Measurements from ENCODE around the gene STRIP2. TPM values are rescaled to one million over a fixed set of nuclear protein-coding genes. Genes with fewer than 3 reads are reported as not detected.
"Not testable (repeated sequence)": the region's sequence is repeated elsewhere in the genome, so short reads cannot be mapped to it uniquely, and the experiment has no call there.

Gene STRIP2
- total and polyA plus RNA-seq, 7 experiments from 2014 or later = 0.14 to 21.4 (median 0.27) TPM; not detected in 3

GRCh38 chr7:129448608-129449007, 14.4 kb downstream of the STRIP2 start:
- CTCF ChIA-PET = interaction anchor here (1.2 kb wide), 1 partner anchor 78 kb away, joined by 3 read pairs; no protein-coding TSS in a partner anchor
- POLR2A ChIA-PET = not testable (repeated sequence)

GRCh38 chr7:129450295-129450694, 16.1 kb downstream of the STRIP2 start:
- no peak overlapping the region for H3K4me3 Mint-ChIP-seq
- no peaks in the 10 kb centered on the region for H3K4me1 Mint-ChIP-seq
- peaks cover 7 to 39% (median 9%) of the 10 kb centered on the region in 5 donors for H3K36me3 Mint-ChIP-seq
- H3K27me3 ChIP-seq (ENCODE audit: control insufficient read depth in 2 of 2, insufficient read depth in 2 of 2, low read length in 2 of 2) = no peaks in the 10 kb centered on the region
- H3K4me1 ChIP-seq (ENCODE audit: control insufficient read depth in 2 of 2, insufficient read depth in 2 of 2, low read length in 2 of 2) = no peaks in the 10 kb centered on the region
- ATAC-seq (no peak), DNase-seq (no peak)
- no peaks in the 10 kb centered on the region for H3K36me3 ChIP-seq (ENCODE audit: control insufficient read depth in 2 of 3, insufficient read depth in 3 of 3, low read length in 3 of 3)
- H3K27ac Mint-ChIP-seq = no peak overlapping the region
- no peaks in the 10 kb centered on the region for H3K27me3 Mint-ChIP-seq
- no peak overlapping the region for H3K4me3 ChIP-seq (ENCODE audit: low read length)
- ChIA-PET POLR2A (no interaction called here), CTCF (interaction anchor here (0.9 to 1.1 kb wide), 2 partner anchors 10 to 153 kb away, joined by 3 read pairs; no protein-coding TSS in a partner anchor)
- H3K9me3 ChIP-seq (ENCODE audit: control insufficient read depth in 2 of 3, low read length in 3 of 3) = no peaks in the 10 kb centered on the region
- no peak overlapping the region for H3K27ac ChIP-seq (ENCODE audit: low read depth, low read length)
- intact Hi-C loops (cut with micrococcal nuclease) = no loop called here
- H3K9me3 Mint-ChIP-seq = peaks cover 0 to 12% (median 7%) of the 10 kb centered on the region in 11 donors

More at GRCh38 chr7:129448608-129449007, 14.4 kb downstream of the STRIP2 start:
- ATAC-seq; H3K27ac Mint-ChIP-seq; H3K4me3 Mint-ChIP-seq; H3K27ac ChIP-seq (ENCODE audit: low read depth, low read length); intact Hi-C loops (cut with micrococcal nuclease); H3K4me1 ChIP-seq (ENCODE audit: control insufficient read depth in 2 of 2, insufficient read depth in 2 of 2, low read length in 2 of 2); H3K27me3 ChIP-seq (ENCODE audit: control insufficient read depth in 2 of 2, insufficient read depth in 2 of 2, low read length in 2 of 2); H3K9me3 ChIP-seq (ENCODE audit: control insufficient read depth in 2 of 3, low read length in 3 of 3); H3K27me3 Mint-ChIP-seq; DNase-seq; H3K4me1 Mint-ChIP-seq; H3K4me3 ChIP-seq (ENCODE audit: low read length); H3K36me3 ChIP-seq (ENCODE audit: control insufficient read depth in 2 of 3, insufficient read depth in 3 of 3, low read length in 3 of 3): not testable (repeated sequence)
- Mint-ChIP-seq H3K36me3 (peaks cover 7 to 49% (median 9%) of the 10 kb centered on the region in 5 donors), H3K9me3 (peaks cover 0 to 12% (median 7%) of the 10 kb centered on the region in 11 donors)

GRCh38 chr7:129452589-129453231, 18.5 kb downstream of the STRIP2 start:
- Histone ChIP-seq H3K36me3 (ENCODE audit: control insufficient read depth in 2 of 3, insufficient read depth in 3 of 3, low read length in 3 of 3) (no peaks in the 10 kb centered on the region), H3K27ac (ENCODE audit: low read depth, low read length) (no peak overlapping the region), H3K4me1 (ENCODE audit: control insufficient read depth in 2 of 2, insufficient read depth in 2 of 2, low read length in 2 of 2) (no peaks in the 10 kb centered on the region), H3K27me3 (ENCODE audit: control insufficient read depth in 2 of 2, insufficient read depth in 2 of 2, low read length in 2 of 2) (no peaks in the 10 kb centered on the region), H3K9me3 (ENCODE audit: control insufficient read depth in 2 of 3, low read length in 3 of 3) (no peaks in the 10 kb centered on the region), H3K4me3 (ENCODE audit: low read length) (no peak overlapping the region)
- no peak for DNase-seq
- no peaks in the 10 kb centered on the region for H3K27me3 Mint-ChIP-seq
- H3K27ac Mint-ChIP-seq = no peak overlapping the region
- no peaks in the 10 kb centered on the region for H3K4me1 Mint-ChIP-seq
- no peak for ATAC-seq
- POLR2A ChIA-PET = no interaction called here
- no peak overlapping the region for H3K4me3 Mint-ChIP-seq
- intact Hi-C loops (cut with micrococcal nuclease) = no loop called here
- H3K9me3 Mint-ChIP-seq = peaks cover 0 to 12% (median 7%) of the 10 kb centered on the region in 11 donors
- H3K36me3 Mint-ChIP-seq = peaks cover 7 to 25% (median 9%) of the 10 kb centered on the region in 5 donors
- CTCF ChIA-PET = interaction anchor here (1.4 kb wide), 1 partner anchor 85 kb away, joined by 5 read pairs; no protein-coding TSS in a partner anchor

- no peak for DNase-seq
- no peaks in the 10 kb centered on the region for H3K36me3 ChIP-seq (ENCODE audit: control insufficient read depth in 2 of 3, insufficient read depth in 3 of 3, low read length in 3 of 3)
- H3K9me3 ChIP-seq (ENCODE audit: control insufficient read depth in 2 of 3, low read length in 3 of 3) = no peaks in the 10 kb centered on the region
- H3K4me3 ChIP-seq (ENCODE audit: low read length) = no peak overlapping the region
- ATAC-seq = no peak
- H3K4me1 Mint-ChIP-seq = no peaks in the 10 kb centered on the region
- H3K27me3 Mint-ChIP-seq = no peaks in the 10 kb centered on the region
- intact Hi-C loops (cut with micrococcal nuclease) = no loop called here
- CTCF ChIA-PET = interaction anchor here (1.1 to 1.4 kb wide), 2 partner anchors 11 to 86 kb away, joined by 3 to 5 read pairs; no protein-coding TSS in a partner anchor
- POLR2A ChIA-PET = no interaction called here
- H3K4me3 Mint-ChIP-seq = no peak overlapping the region
- no peak overlapping the region for H3K27ac Mint-ChIP-seq
- peaks cover 5 to 20% (median 6%) of the 10 kb centered on the region in 5 donors for H3K36me3 Mint-ChIP-seq
- H3K27me3 ChIP-seq (ENCODE audit: control insufficient read depth in 2 of 2, insufficient read depth in 2 of 2, low read length in 2 of 2) = no peaks in the 10 kb centered on the region
- H3K4me1 ChIP-seq (ENCODE audit: control insufficient read depth in 2 of 2, insufficient read depth in 2 of 2, low read length in 2 of 2) = no peaks in the 10 kb centered on the region
- H3K9me3 Mint-ChIP-seq = peaks cover 0 to 7% (median 6%) of the 10 kb centered on the region in 11 donors
- H3K27ac ChIP-seq (ENCODE audit: low read depth, low read length) = no peak overlapping the region
Measured at GRCh38 chr7:129453510-129454248, 19.4 kb downstream of the STRIP2 start.

- Mint-ChIP-seq H3K27ac (no peak overlapping the region), H3K27me3 (no peaks in the 10 kb centered on the region)
Measured at GRCh38 chr7:129454249-129454551, 20.0 kb downstream of the STRIP2 start.

GRCh38 chr7:129456421-129456820, 22.2 kb downstream of the STRIP2 start:
- ChIA-PET POLR2A (no interaction called here), CTCF (interaction anchor here (0.6 kb wide), 1 partner anchor 12 kb away, joined by 5 read pairs; no protein-coding TSS in a partner anchor)
- Mint-ChIP-seq H3K4me3 (no peak overlapping the region), H3K27ac (no peak overlapping the region), H3K27me3 (no peaks in the 10 kb centered on the region), H3K9me3 (no peaks in the 10 kb centered on the region), H3K36me3 (peaks cover 0 to 10% (median 0%) of the 10 kb centered on the region in 5 donors), H3K4me1 (no peaks in the 10 kb centered on the region)
- no peaks in the 10 kb centered on the region for H3K36me3 ChIP-seq (ENCODE audit: control insufficient read depth in 2 of 3, insufficient read depth in 3 of 3, low read length in 3 of 3)
- H3K9me3 ChIP-seq (ENCODE audit: control insufficient read depth in 2 of 3, low read length in 3 of 3) = no peaks in the 10 kb centered on the region
- ATAC-seq = no peak
- no peak overlapping the region for H3K27ac ChIP-seq (ENCODE audit: low read depth, low read length)
- intact Hi-C loops (cut with micrococcal nuclease) = no loop called here
- H3K4me1 ChIP-seq (ENCODE audit: control insufficient read depth in 2 of 2, insufficient read depth in 2 of 2, low read length in 2 of 2) = no peaks in the 10 kb centered on the region
- H3K4me3 ChIP-seq (ENCODE audit: low read length) = no peak overlapping the region
- H3K27me3 ChIP-seq (ENCODE audit: control insufficient read depth in 2 of 2, insufficient read depth in 2 of 2, low read length in 2 of 2) = no peaks in the 10 kb centered on the region
- no peak for DNase-seq

More at GRCh38 chr7:129454249-129454551, 20.0 kb downstream of the STRIP2 start:
- no peaks in the 10 kb centered on the region for H3K9me3 ChIP-seq (ENCODE audit: control insufficient read depth in 2 of 3, low read length in 3 of 3)
- H3K36me3 Mint-ChIP-seq = peaks cover 0 to 18% (median under 1%) of the 10 kb centered on the region in 5 donors
- H3K4me1 Mint-ChIP-seq = no peaks in the 10 kb centered on the region
- ChIA-PET POLR2A (no interaction called here), CTCF (interaction anchor here (1.1 to 1.4 kb wide), 2 partner anchors 12 to 87 kb away, joined by 3 to 5 read pairs; no protein-coding TSS in a partner anchor)
- H3K27ac ChIP-seq (ENCODE audit: low read depth, low read length) = no peak overlapping the region
- H3K9me3 Mint-ChIP-seq = peaks cover 0 to 1% (median under 1%) of the 10 kb centered on the region in 11 donors
- H3K4me3 ChIP-seq (ENCODE audit: low read length) = no peak overlapping the region
- intact Hi-C loops (cut with micrococcal nuclease) = no loop called here
- no peaks in the 10 kb centered on the region for H3K36me3 ChIP-seq (ENCODE audit: control insufficient read depth in 2 of 3, insufficient read depth in 3 of 3, low read length in 3 of 3)
- no peaks in the 10 kb centered on the region for H3K27me3 ChIP-seq (ENCODE audit: control insufficient read depth in 2 of 2, insufficient read depth in 2 of 2, low read length in 2 of 2)
- DNase-seq (no peak), ATAC-seq (no peak)
- no peaks in the 10 kb centered on the region for H3K4me1 ChIP-seq (ENCODE audit: control insufficient read depth in 2 of 2, insufficient read depth in 2 of 2, low read length in 2 of 2)
- H3K4me3 Mint-ChIP-seq = no peak overlapping the region
